ENCODE data around the gene ITPR1.

DNA sequence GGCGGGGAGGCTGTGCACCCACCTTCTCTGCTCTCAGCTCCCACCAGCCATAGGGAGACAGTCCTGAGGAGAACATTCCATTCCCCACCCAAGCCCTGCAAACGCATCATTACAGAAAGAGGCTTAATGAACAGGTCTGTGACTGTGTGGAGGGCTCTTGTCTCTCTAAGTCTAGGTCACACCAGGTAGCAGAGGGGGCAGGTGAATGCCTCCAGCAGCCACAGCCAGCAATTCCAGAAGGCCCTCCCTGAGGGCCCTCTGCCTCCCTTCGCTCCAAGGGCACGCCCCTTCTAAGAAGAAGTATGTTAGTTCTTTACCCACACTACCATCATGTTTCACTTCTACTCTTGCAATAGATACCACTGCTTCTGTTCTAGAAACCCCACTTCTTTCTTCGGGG lies 268.6 kb downstream of the ITPR1 start:
- TF ChIP-seq POLR2AphosphoS5 (IDR thresholded peaks at IDR 0.05; ENCODE audit: borderline replicate concordance, low read depth, low read length) (no peak), EZH2 (IDR thresholded peaks at IDR 0.05) (no peak)

All from SK-N-MC (cell line).